Measurements from ENCODE around the gene PTPN1.
A peak's percentile ranks its signal among the peaks of the same experiment; 100 is the strongest.
"Not testable (repeated sequence)": the region's sequence is repeated elsewhere in the genome, so short reads cannot be mapped to it uniquely, and the experiment has no call there.

Gene PTPN1

DNA sequence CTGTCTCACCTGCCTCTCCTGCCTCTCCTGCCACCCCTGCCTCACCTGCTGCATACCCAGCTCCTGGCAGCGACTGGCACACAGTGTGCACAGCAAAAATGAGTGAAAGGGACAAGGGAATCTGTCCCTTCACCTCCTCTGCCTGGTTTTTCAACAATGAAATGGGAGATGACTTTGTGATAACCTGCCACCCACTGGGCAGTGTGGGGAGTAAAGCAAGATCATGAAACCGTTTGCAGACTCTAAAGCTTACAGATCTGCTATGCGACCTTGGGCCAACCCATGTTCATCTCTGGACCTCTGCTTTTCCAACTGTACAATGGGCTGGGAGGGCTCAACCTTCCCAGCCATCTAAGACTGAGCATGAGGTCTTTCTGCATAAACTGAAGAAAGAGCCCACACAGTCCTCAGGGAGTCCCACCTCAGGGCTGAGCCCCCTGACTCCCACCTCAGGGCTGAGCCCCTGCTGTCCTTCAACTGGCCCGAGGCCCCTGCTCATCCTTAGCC lies 100.1 kb downstream of the PTPN1 start:
- Histone ChIP-seq H3K27ac (ENCODE audit: low read length) (no peak overlapping the region), H3K27me3 (ENCODE audit: low read depth, low read length) (no peaks in the 10 kb centered on the region), H3K9me3 (ENCODE audit: control insufficient read depth in 1 of 2, low read length in 2 of 2) (no peaks in the 10 kb centered on the region), H3K4me3 (ENCODE audit: low read depth in 1 of 2, low read length in 2 of 2) (no peak overlapping the region), H3K36me3 (ENCODE audit: control insufficient read depth in 1 of 2, insufficient read depth in 2 of 2, low read length in 2 of 2) (peaks cover 0 to 15% of the 10 kb centered on the region in 2 donors), H3K4me1 (ENCODE audit: control insufficient read depth in 1 of 2, insufficient read depth in 2 of 2, low read length in 2 of 2) (no peaks in the 10 kb centered on the region)

DNA sequence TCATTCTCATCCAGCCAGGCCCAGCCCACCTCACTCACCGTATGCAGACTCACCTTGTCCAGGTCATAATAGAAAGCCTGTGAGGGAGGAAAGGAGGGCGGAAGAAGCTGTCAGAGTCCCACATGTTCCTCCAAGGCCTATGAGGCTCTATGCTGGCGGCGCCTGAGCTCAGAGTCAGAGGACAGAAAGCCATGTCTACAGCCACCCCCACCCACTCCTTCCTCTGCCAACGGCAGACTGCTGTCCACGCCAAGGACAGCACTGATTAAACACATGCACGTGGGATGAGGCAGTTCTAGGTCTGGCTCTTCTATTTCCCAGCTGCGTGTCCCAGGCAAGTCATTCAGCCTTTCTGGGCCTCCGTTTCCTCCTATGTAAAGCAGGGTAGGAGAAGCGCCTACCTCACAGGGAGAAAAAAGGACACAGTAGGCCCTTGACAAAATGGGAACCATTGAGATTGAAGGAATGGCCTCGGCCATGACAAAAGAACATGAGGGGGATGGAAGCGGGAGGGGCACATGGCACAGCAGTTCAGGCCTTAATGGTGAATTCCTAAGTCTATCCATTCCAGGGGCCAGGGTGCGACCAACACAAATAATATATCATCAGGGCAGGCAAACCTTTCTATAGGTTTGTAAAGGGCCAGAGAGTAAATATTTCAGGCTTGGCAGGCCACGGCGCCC lies 101.1 kb downstream of the PTPN1 start:
- no peaks in the 10 kb centered on the region for H3K27me3 ChIP-seq (ENCODE audit: low read depth, low read length)

DNA sequence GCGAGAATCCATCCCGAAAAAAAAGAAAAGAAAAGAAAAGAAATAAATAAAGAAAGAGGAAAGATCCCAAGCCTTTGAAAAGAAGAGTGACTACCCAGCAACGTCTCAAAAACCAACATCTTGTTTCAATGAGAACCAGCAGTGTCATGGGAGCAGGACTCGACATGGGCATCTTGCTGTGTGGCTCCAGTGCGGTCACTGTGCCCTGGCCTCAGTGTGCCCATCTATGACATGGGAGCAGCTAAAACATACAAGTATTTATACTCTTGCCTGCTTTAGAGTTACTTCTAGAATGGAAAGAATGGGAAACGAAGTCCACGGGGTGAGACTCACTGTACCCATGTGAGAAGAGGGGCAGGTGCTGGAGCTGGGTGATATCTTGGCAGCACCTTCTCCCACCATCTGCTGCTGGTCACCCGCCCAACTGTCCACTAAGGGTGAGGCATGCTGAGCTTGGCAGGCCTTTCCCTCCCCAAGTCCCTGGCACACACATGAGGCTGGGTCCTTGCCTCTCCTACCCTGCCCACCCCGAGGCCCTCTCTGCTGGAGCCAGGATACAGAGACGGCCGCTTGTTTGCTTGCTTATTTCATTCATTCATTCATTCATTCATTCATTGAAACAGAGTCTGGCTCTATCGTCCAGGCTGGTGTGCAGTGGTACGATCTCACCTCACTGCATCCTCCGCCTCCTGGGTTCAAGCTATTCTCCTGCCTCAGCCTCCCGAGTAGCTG lies 103.4 kb downstream of the PTPN1 start:
- H3K9me3 ChIP-seq (ENCODE audit: control insufficient read depth in 1 of 2, low read length in 2 of 2): no peaks in the 10 kb centered on the region
- no peak overlapping the region for H3K27ac ChIP-seq (ENCODE audit: low read length)
- H3K27me3 ChIP-seq (ENCODE audit: low read depth, low read length): no peaks in the 10 kb centered on the region
- H3K36me3 ChIP-seq (ENCODE audit: control insufficient read depth in 1 of 2, insufficient read depth in 2 of 2, low read length in 2 of 2): peaks cover 0 to 13% of the 10 kb centered on the region in 2 donors
- H3K4me3 ChIP-seq (ENCODE audit: low read depth in 1 of 2, low read length in 2 of 2): no peak overlapping the region
- no peaks in the 10 kb centered on the region for H3K4me1 ChIP-seq (ENCODE audit: control insufficient read depth in 1 of 2, insufficient read depth in 2 of 2, low read length in 2 of 2)

More for the DNA sequence above, 101.1 kb downstream of the PTPN1 start:
- Histone ChIP-seq H3K4me1 (ENCODE audit: control insufficient read depth in 1 of 2, insufficient read depth in 2 of 2, low read length in 2 of 2) (no peaks in the 10 kb centered on the region), H3K27ac (ENCODE audit: low read length) (no peak overlapping the region), H3K4me3 (ENCODE audit: low read depth in 1 of 2, low read length in 2 of 2) (no peak overlapping the region), H3K36me3 (ENCODE audit: control insufficient read depth in 1 of 2, insufficient read depth in 2 of 2, low read length in 2 of 2) (peaks cover 0 to 15% of the 10 kb centered on the region in 2 donors), H3K9me3 (ENCODE audit: control insufficient read depth in 1 of 2, low read length in 2 of 2) (no peaks in the 10 kb centered on the region)

DNA sequence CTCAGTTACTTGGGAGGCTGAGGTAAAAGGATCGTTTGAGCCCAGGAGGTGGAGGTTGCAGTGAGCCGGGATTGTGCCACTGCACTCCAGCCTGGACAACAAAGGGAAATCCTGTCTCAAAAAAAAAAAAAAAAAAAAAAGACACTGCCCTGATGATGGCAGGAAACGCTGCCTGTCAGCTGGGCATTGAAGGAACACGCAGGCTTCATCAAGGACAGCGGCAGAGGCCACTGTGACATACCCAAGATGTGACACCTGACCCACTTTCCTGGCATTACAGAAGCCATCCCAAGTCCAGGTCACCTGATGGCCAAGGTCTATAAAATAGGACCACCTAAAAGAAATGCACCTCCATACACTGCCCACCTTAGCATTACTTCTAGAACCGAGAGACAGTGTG lies 105.2 kb downstream of the PTPN1 start:
- H3K4me1 ChIP-seq (ENCODE audit: control insufficient read depth in 1 of 2, insufficient read depth in 2 of 2, low read length in 2 of 2): no peaks in the 10 kb centered on the region
- peaks cover 0 to 21% of the 10 kb centered on the region in 2 donors for H3K36me3 ChIP-seq (ENCODE audit: control insufficient read depth in 1 of 2, insufficient read depth in 2 of 2, low read length in 2 of 2)
- H3K9me3 ChIP-seq (ENCODE audit: control insufficient read depth in 1 of 2, low read length in 2 of 2): no peaks in the 10 kb centered on the region
- H3K27ac ChIP-seq (ENCODE audit: low read length): no peak overlapping the region
- no peaks in the 10 kb centered on the region for H3K27me3 ChIP-seq (ENCODE audit: low read depth, low read length)
- no peak overlapping the region for H3K4me3 ChIP-seq (ENCODE audit: low read depth in 1 of 2, low read length in 2 of 2)

DNA sequence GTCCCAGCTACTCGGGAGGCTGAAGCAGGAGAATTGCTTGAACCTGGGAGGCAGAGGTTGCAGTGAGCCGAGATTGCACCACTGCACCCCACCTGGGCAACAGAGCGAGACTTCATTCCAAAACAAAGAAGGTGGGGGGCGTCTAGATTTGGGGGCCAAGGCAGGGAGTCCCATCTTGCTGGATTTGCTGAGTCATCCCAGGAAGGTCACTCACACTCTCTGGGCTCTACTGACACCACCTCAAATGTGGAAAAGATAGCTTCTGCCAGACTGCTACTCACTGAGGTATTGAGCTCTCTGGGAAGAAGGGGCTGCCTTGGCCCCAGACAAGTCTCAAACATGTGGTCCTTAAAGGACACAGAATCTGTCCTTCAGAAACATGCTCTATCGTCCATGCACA lies 106.8 kb downstream of the PTPN1 start:
- Histone ChIP-seq H3K4me1 (ENCODE audit: control insufficient read depth in 1 of 2, insufficient read depth in 2 of 2, low read length in 2 of 2) (no peaks in the 10 kb centered on the region), H3K36me3 (ENCODE audit: control insufficient read depth in 1 of 2, insufficient read depth in 2 of 2, low read length in 2 of 2) (peaks cover 0 to 31% of the 10 kb centered on the region in 2 donors), H3K4me3 (ENCODE audit: low read depth in 1 of 2, low read length in 2 of 2) (no peak overlapping the region), H3K27ac (ENCODE audit: low read length) (no peak overlapping the region), H3K27me3 (ENCODE audit: low read depth, low read length) (no peaks in the 10 kb centered on the region), H3K9me3 (ENCODE audit: control insufficient read depth in 1 of 2, low read length in 2 of 2) (peaks cover 0 to 10% of the 10 kb centered on the region in 2 donors)

DNA sequence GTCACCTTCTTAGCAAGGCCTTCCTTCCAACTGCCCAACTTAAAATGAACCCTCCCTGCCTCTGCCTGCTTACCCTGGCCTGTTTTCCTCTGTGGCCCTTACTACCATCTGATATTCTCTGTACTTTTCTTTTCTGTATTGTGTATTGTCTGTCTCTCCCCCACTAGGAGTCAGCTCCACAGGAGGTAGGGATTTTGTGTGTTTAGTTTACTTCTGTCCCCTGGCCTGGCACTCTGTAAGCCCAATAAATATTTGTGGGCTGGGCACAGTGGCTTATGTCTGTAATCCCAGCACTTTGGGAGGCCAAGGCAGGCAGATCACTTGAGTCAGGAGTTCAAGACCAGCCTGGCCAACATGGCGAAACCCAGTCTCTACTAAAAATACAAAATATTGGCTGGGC lies 108.4 kb downstream of the PTPN1 start:
- peaks cover 0 to 10% of the 10 kb centered on the region in 2 donors for H3K9me3 ChIP-seq (ENCODE audit: control insufficient read depth in 1 of 2, low read length in 2 of 2)
- no peaks in the 10 kb centered on the region for H3K4me1 ChIP-seq (ENCODE audit: control insufficient read depth in 1 of 2, insufficient read depth in 2 of 2, low read length in 2 of 2)
- H3K27ac ChIP-seq (ENCODE audit: low read length): no peak overlapping the region
- peaks cover 0 to 30% of the 10 kb centered on the region in 2 donors for H3K36me3 ChIP-seq (ENCODE audit: control insufficient read depth in 1 of 2, insufficient read depth in 2 of 2, low read length in 2 of 2)
- H3K27me3 ChIP-seq (ENCODE audit: low read depth, low read length): no peaks in the 10 kb centered on the region
- H3K4me3 ChIP-seq (ENCODE audit: low read depth in 1 of 2, low read length in 2 of 2): no peak overlapping the region

DNA sequence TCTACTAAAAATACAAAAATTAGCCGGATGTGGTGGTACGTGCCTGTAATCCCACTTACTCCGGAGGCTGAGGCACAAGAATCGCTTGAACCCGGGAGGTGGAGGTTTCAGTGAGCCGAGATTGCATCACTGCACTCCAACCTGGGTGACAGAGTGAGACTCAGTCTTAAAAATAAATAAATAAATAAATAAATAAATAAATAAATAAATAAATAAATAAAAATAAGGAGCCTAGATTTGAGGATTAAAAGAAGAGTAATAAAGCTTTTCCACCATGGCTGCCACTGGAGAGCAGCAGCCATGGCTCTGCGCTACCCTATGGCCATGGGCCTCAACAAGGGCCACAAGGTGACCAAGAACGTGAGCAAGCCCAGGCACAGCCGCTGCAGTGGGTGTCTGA lies 110.3 kb downstream of the PTPN1 start:
- not testable (repeated sequence) for H3K27me3 ChIP-seq (ENCODE audit: low read depth, low read length); H3K4me3 ChIP-seq (ENCODE audit: low read depth in 1 of 2, low read length in 2 of 2); H3K27ac ChIP-seq (ENCODE audit: low read length); H3K9me3 ChIP-seq (ENCODE audit: control insufficient read depth in 1 of 2, low read length in 2 of 2); H3K4me1 ChIP-seq (ENCODE audit: control insufficient read depth in 1 of 2, insufficient read depth in 2 of 2, low read length in 2 of 2)
- H3K36me3 ChIP-seq (ENCODE audit: control insufficient read depth in 1 of 2, insufficient read depth in 2 of 2, low read length in 2 of 2): peaks cover 0 to 22% of the 10 kb centered on the region in 2 donors

DNA sequence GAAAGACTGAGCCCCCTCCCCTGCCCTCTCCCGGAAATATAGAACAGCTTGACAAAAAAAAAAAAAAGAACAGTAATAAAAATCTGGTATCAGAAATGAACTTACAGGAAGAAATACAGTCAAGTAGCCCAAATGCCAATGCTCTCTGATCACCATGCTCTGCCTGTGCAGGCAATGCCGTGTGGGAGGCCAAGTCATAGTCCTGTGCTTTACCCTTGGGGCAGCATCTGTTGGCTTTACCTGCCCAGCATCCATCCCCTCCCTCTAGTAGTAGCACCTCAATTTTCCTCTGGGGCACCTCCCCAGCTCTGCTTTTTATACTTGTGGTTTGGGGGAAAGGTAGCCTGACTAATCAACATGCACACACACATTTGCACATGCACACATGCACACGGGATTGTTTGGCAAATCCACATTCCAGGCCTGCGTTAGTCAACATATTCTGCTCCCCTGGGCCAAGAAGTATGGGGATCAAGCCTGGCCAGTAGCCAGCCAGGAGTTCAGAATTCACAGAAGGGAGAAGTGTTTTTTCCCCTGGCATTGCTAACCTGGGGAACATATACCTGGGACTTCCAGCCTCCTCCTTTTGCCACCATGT lies 111.0 kb downstream of the PTPN1 start:
- Histone ChIP-seq H3K36me3 (ENCODE audit: control insufficient read depth in 1 of 2, insufficient read depth in 2 of 2, low read length in 2 of 2) (peaks cover 0 to 22% of the 10 kb centered on the region in 2 donors), H3K27me3 (ENCODE audit: low read depth, low read length) (no peaks in the 10 kb centered on the region), H3K27ac (ENCODE audit: low read length) (no peak overlapping the region), H3K4me1 (ENCODE audit: control insufficient read depth in 1 of 2, insufficient read depth in 2 of 2, low read length in 2 of 2) (peaks cover under 1 to 8% of the 10 kb centered on the region in 2 donors), H3K9me3 (ENCODE audit: control insufficient read depth in 1 of 2, low read length in 2 of 2) (peaks cover 0 to 10% of the 10 kb centered on the region in 2 donors), H3K4me3 (ENCODE audit: low read depth in 1 of 2, low read length in 2 of 2) (peak overlapping the region in 1 of 2 donors; percentile 28)

DNA sequence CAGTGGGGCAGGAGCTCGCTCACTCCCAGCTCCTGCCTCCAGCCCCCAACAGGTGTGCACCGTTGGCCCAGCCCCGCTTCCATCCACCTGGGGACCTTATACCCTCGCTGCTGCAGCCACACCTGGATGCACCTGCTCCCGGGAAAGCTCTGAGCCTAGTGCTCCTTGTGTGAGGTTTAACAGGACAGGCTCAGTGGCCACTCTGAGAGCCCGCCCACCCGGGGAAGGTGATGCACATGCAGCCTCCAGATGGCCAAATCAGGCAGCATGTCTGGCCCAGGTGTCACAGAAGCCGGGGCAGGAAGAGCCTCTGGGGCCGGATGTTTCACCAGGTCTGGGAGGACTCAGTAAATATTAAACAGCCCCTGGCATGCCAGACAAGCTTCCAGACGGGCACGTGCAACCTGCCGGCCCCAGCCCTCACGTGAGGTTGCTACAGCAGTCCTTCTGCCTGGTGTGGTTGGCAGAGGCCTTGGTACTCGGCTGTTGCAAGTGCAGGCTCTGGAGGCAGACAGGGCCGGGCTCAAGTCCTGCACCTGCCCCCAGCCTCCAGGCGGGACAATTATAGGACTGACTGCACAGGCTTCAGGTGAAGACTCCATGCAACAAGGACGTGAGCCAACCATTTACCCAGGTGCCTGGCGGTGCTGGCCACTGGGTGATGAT lies 114.3 kb downstream of the PTPN1 start:
- Histone ChIP-seq H3K27me3 (ENCODE audit: low read depth, low read length) (no peaks in the 10 kb centered on the region), H3K27ac (ENCODE audit: low read length) (no peak overlapping the region), H3K4me1 (ENCODE audit: control insufficient read depth in 1 of 2, insufficient read depth in 2 of 2, low read length in 2 of 2) (peaks cover 4 to 14% of the 10 kb centered on the region in 2 donors), H3K9me3 (ENCODE audit: control insufficient read depth in 1 of 2, low read length in 2 of 2) (peaks cover 0 to 10% of the 10 kb centered on the region in 2 donors), H3K36me3 (ENCODE audit: control insufficient read depth in 1 of 2, insufficient read depth in 2 of 2, low read length in 2 of 2) (peaks cover 0 to 18% of the 10 kb centered on the region in 2 donors), H3K4me3 (ENCODE audit: low read depth in 1 of 2, low read length in 2 of 2) (no peak overlapping the region)

DNA sequence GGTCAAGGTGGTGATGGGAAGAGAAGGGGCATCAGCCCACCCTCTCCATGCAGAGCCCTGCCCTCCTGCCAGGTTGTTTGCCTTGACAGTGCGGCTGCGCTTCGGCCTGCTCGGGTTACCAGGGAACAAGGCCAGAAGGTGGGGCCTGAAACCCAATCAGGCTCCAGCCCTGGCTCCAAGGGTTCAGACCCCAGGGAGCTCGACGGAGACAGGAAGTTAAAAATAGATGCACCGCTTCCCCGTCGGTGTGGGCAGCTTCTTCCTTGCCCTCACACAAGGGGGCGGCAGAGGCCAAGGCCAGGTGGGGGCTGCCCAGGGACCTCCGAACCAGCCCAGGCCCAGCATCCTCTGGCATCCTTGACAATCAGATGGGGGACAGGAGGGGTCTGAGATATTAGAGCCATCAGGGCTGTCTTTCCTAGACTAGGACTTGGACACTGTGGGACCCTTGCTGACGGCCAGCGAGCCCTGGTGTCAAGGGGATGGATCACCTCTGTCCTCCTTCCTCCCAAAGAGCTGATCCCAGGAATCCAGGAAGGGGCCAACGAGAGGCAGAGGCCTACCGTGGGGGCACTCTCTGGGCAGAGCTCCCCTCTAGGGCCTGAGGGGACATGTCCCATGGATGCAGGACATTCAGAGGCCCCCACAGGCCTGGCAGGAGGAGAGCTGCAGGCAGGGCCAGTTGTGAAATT lies 115.9 kb downstream of the PTPN1 start:
- Histone ChIP-seq H3K9me3 (ENCODE audit: control insufficient read depth in 1 of 2, low read length in 2 of 2) (peaks cover 0 to 6% of the 10 kb centered on the region in 2 donors), H3K4me3 (ENCODE audit: low read depth in 1 of 2, low read length in 2 of 2) (no peak overlapping the region), H3K4me1 (ENCODE audit: control insufficient read depth in 1 of 2, insufficient read depth in 2 of 2, low read length in 2 of 2) (peaks cover 4 to 14% of the 10 kb centered on the region in 2 donors), H3K27me3 (ENCODE audit: low read depth, low read length) (no peaks in the 10 kb centered on the region), H3K27ac (ENCODE audit: low read length) (no peak overlapping the region), H3K36me3 (ENCODE audit: control insufficient read depth in 1 of 2, insufficient read depth in 2 of 2, low read length in 2 of 2) (peaks cover 0 to 7% of the 10 kb centered on the region in 2 donors)
